ENCODE measurements around the gene CYP4F22. TPM values are rescaled to one million over a fixed set of nuclear protein-coding genes. Genes with fewer than 3 reads are reported as not detected.

Gene CYP4F22
- total RNA-seq, 1 experiment from 2014 or later, result not detected

- TF ChIP-seq, protein P1, sequence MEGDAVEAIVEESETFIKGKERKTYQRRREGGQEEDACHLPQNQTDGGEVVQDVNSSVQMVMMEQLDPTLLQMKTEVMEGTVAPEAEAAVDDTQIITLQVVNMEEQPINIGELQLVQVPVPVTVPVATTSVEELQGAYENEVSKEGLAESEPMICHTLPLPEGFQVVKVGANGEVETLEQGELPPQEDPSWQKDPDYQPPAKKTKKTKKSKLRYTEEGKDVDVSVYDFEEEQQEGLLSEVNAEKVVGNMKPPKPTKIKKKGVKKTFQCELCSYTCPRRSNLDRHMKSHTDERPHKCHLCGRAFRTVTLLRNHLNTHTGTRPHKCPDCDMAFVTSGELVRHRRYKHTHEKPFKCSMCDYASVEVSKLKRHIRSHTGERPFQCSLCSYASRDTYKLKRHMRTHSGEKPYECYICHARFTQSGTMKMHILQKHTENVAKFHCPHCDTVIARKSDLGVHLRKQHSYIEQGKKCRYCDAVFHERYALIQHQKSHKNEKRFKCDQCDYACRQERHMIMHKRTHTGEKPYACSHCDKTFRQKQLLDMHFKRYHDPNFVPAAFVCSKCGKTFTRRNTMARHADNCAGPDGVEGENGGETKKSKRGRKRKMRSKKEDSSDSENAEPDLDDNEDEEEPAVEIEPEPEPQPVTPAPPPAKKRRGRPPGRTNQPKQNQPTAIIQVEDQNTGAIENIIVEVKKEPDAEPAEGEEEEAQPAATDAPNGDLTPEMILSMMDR (conservative IDR thresholded peaks at IDR 0.05), result no peak
- no peak overlapping the region for H4K91ac ChIP-seq (ENCODE audit: insufficient read length, low read depth, low read length)
- Mint-ChIP-seq H3K36me3 (ENCODE audit: insufficient read depth in 1 of 3, low read depth in 3 of 3) (peaks cover 0 to 27% (median 1%) of the 10 kb centered on the region in 3 experiments; a peak in 4 of 7 replicates), H3K4me1 (no peaks in the 10 kb centered on the region), H3K27ac (no peak overlapping the region), H3K9me3 (peaks cover 48 to 91% of the 10 kb centered on the region in 2 experiments), H3K4me3 (no peak overlapping the region), H3K27me3 (ENCODE audit: low read depth) (peaks cover 2% of the 10 kb centered on the region)
- H3K4me2 ChIP-seq (ENCODE audit: insufficient read depth, insufficient read length, low read length), result no peak overlapping the region
- no peaks in the 10 kb centered on the region for H3K79me2 ChIP-seq (ENCODE audit: insufficient read depth, low read length)
- no peaks in the 10 kb centered on the region for H3K4me1 ChIP-seq (ENCODE audit: insufficient read depth, low read length)
- no peak overlapping the region for H3K27ac ChIP-seq (ENCODE audit: insufficient read length, low read depth, low read length)
- H3K14ac ChIP-seq (ENCODE audit: insufficient read depth, low read length), result no peak overlapping the region
- no peak for DNase-seq
- H3T11ph ChIP-seq (ENCODE audit: low read length), result no peak overlapping the region
- no peak overlapping the region for H3K18ac ChIP-seq (ENCODE audit: insufficient read length, low read depth, low read length)
- H4K5ac ChIP-seq (ENCODE audit: insufficient read length, low read depth, low read length), result no peak overlapping the region
- H3K56ac ChIP-seq (ENCODE audit: insufficient read length, low read depth, low read length), result no peak overlapping the region
- H3K9me3 ChIP-seq (ENCODE audit: control insufficient read depth, low read depth, low read length), result peaks cover 33% of the 10 kb centered on the region
- H2AK5ac ChIP-seq (ENCODE audit: insufficient read length, low read length), result no peak overlapping the region
- H3K9ac ChIP-seq (ENCODE audit: extremely low read depth, insufficient read length, low read length), result no peak overlapping the region
- no peak overlapping the region for H2BK120ac ChIP-seq (ENCODE audit: low read depth, low read length, poor library complexity, severe bottlenecking)
- no peak overlapping the region for H3K23ac ChIP-seq (ENCODE audit: insufficient read length, low read depth, low read length)
- H3K4ac ChIP-seq (ENCODE audit: low read depth, low read length), result no peak overlapping the region
- no peak overlapping the region for H2BK15ac ChIP-seq (ENCODE audit: low read depth, low read length)
- no peak overlapping the region for H2BK5ac ChIP-seq (ENCODE audit: insufficient read length, low read length)
- no peaks in the 10 kb centered on the region for H3K27me3 ChIP-seq (ENCODE audit: insufficient read depth, low read length)
- H2BK12ac ChIP-seq (ENCODE audit: insufficient read length, low read depth, low read length), result no peak overlapping the region
- H4K8ac ChIP-seq (replicated peaks; ENCODE audit: insufficient read length, low read depth, low read length), result no peak overlapping the region
- H2AFZ ChIP-seq (ENCODE audit: low read length), result no peak overlapping the region
- H4K20me1 ChIP-seq (ENCODE audit: control insufficient read depth, insufficient read depth, insufficient read length), result no peaks in the 10 kb centered on the region
- H3K79me1 ChIP-seq (ENCODE audit: insufficient read depth, low read depth, low read length, poor library complexity, severe bottlenecking), result no peaks in the 10 kb centered on the region
- H2BK20ac ChIP-seq (ENCODE audit: low read depth, low read length, poor library complexity, severe bottlenecking), result no peak overlapping the region
- H3K23me2 ChIP-seq (ENCODE audit: insufficient read length, low read depth, low read length, poor library complexity, severe bottlenecking), result no peaks in the 10 kb centered on the region
These were observed 36.0 kb downstream of the CYP4F22 start for GRCh38 chr19:15544283-15544682.
